ENCODE data around the gene TRIM7. TPM values are rescaled to one million over a fixed set of nuclear protein-coding genes. Genes with fewer than 3 reads are reported as not detected.
"Not testable (repeated sequence)": the region's sequence is repeated elsewhere in the genome, so short reads cannot be mapped to it uniquely, and the experiment has no call there.

TRIM7 gene
- polyA plus RNA-seq, 1 donor from 2014 or later = 2.1 TPM

DNA sequence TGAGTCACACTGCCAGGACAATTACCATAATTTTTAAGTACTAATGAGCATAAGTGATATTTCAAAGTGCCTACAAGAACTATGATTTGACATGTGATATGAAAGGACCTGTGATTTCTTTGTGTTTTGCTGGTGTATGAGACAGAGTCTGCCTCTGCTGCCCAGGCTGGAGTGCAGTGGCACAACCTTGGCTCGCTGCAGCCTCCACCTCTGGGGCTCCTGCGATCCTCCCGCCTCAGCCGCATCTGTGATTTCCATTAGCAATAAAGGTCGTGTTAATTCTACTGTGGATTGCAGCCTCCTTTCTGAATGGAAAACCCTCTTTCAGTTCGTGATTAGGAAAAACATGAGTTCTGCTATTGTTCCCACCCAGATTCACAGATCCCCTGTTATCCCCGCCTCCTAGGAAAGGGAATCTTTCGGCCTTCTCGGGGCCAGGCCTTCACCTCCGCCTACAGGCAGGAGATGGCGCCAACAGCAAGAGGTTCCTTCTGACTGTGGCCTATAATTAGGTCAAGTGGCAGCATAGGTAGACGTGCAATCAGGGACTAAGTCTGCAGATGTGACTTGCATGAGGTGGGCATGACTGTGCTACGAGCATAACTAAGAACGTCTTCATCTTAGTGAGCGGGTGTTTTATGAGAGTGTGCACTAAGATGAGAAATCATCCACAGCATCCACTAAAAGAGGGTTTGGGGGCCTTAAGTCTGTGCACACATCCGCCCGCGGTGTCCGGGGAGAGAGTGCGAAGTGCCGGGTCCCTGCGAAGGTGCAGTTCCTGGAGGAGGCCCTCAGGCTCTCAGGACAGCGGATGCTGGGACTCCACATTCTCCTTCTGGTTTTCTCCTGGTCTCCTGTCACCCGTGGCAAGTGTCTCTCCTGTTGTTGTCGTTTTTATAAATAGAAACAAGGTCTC lies 23.1 kb downstream of the TRIM7 start:
- Histone ChIP-seq H2AFZ (ENCODE audit: low read depth, low read length) (no peak overlapping the region), H3K9me3 (ENCODE audit: low read length) (no peaks in the 10 kb centered on the region), H3K27me3 (ENCODE audit: insufficient read depth, low read depth, low read length) (no peaks in the 10 kb centered on the region), H3K36me3 (ENCODE audit: insufficient read depth, low read length) (no peaks in the 10 kb centered on the region), H4K20me1 (ENCODE audit: insufficient read depth) (no peaks in the 10 kb centered on the region), H3K4me2 (ENCODE audit: low read length) (no peak overlapping the region), H3K9ac (ENCODE audit: low read length) (no peak overlapping the region), H3F3A (ENCODE audit: insufficient read depth, low read length, poor library complexity, severe bottlenecking) (no peaks in the 10 kb centered on the region), H3K27ac (ENCODE audit: low read length) (no peak overlapping the region), H3K9me2 (ENCODE audit: insufficient read depth, low read length) (no peaks in the 10 kb centered on the region), H3K4me3 (ENCODE audit: low read length) (no peak overlapping the region), H3K79me2 (replicated peaks; ENCODE audit: insufficient read depth, low read length) (no peaks in the 10 kb centered on the region)
- TF ChIP-seq SMC3 (conservative IDR thresholded peaks at IDR 0.05; ENCODE audit: poor library complexity) (peak; percentile 85), TAF1 (IDR thresholded peaks at IDR 0.05; ENCODE audit: low read depth) (no peak), EZH2 (IDR thresholded peaks at IDR 0.05; ENCODE audit: borderline replicate concordance, insufficient read depth, low read length, poor library complexity, severe bottlenecking) (no peak), RAD21 (conservative IDR thresholded peaks at IDR 0.05) (peak; percentile 87), CTCF (IDR thresholded peaks at IDR 0.05; ENCODE audit: poor library complexity, severe bottlenecking) (peak; percentile 86)

- not testable (repeated sequence) for H3K4me3 ChIP-seq (ENCODE audit: low read length)
These were observed 27.4 kb downstream of the TRIM7 start for GRCh38 chr5:181177559-181177958.

GRCh38 chr5:181176254-181176952 lies 28.6 kb downstream of the TRIM7 start:
- Histone ChIP-seq H3K4me3 (ENCODE audit: low read length) (no peak overlapping the region), H3K9me3 (ENCODE audit: low read length) (no peaks in the 10 kb centered on the region), H4K20me1 (ENCODE audit: insufficient read depth) (no peaks in the 10 kb centered on the region), H3K9ac (ENCODE audit: low read length) (no peak overlapping the region), H3K27ac (ENCODE audit: low read length) (no peak overlapping the region), H3F3A (ENCODE audit: insufficient read depth, low read length, poor library complexity, severe bottlenecking) (no peaks in the 10 kb centered on the region), H2AFZ (ENCODE audit: low read depth, low read length) (no peak overlapping the region), H3K27me3 (ENCODE audit: insufficient read depth, low read depth, low read length) (peaks cover 40% of the 10 kb centered on the region), H3K36me3 (ENCODE audit: insufficient read depth, low read length) (no peaks in the 10 kb centered on the region), H3K9me2 (ENCODE audit: insufficient read depth, low read length) (no peaks in the 10 kb centered on the region), H3K79me2 (replicated peaks; ENCODE audit: insufficient read depth, low read length) (no peaks in the 10 kb centered on the region), H3K4me2 (ENCODE audit: low read length) (no peak overlapping the region)
- TF ChIP-seq RAD21 (conservative IDR thresholded peaks at IDR 0.05) = no peak
- TF ChIP-seq EZH2 (IDR thresholded peaks at IDR 0.05; ENCODE audit: borderline replicate concordance, insufficient read depth, low read length, poor library complexity, severe bottlenecking) = no peak
- TF ChIP-seq REST (IDR thresholded peaks at IDR 0.05; ENCODE audit: borderline replicate concordance) = no peak
- TF ChIP-seq EP300 (conservative IDR thresholded peaks at IDR 0.05; ENCODE audit: poor library complexity, severe bottlenecking) = no peak

More at GRCh38 chr5:181177559-181177958, 27.4 kb downstream of the TRIM7 start:
- H2AFZ ChIP-seq (ENCODE audit: low read depth, low read length); H3K9me3 ChIP-seq (ENCODE audit: low read length); H3K9ac ChIP-seq (ENCODE audit: low read length); H3K9me2 ChIP-seq (ENCODE audit: insufficient read depth, low read length); H4K20me1 ChIP-seq (ENCODE audit: insufficient read depth); H3K27ac ChIP-seq (ENCODE audit: low read length); H3K36me3 ChIP-seq (ENCODE audit: insufficient read depth, low read length); H3K79me2 ChIP-seq (replicated peaks; ENCODE audit: insufficient read depth, low read length); H3K4me2 ChIP-seq (ENCODE audit: low read length); H3F3A ChIP-seq (ENCODE audit: insufficient read depth, low read length, poor library complexity, severe bottlenecking): not testable (repeated sequence)
- H3K27me3 ChIP-seq (ENCODE audit: insufficient read depth, low read depth, low read length) = peaks cover 28% of the 10 kb centered on the region

All from neural cell (in vitro differentiated cells).